Erythroblast (primary cell): ENCODE measurements around the gene FAM124A.

ENCODE experiments used
- GATA1 ChIP-seq: IDR thresholded peaks from 2 replicates; pipeline ENCODE4 v1.6.1; 2011; ENCODE audit warnings: low read depth, mild to moderate bottlenecking, control low read depth, low read length, moderate library complexity
- POLR2A ChIP-seq: IDR thresholded peaks from 2 replicates; pipeline ENCODE4 v1.6.1; 2011; ENCODE audit warnings: mild to moderate bottlenecking, low read length

DNA sequence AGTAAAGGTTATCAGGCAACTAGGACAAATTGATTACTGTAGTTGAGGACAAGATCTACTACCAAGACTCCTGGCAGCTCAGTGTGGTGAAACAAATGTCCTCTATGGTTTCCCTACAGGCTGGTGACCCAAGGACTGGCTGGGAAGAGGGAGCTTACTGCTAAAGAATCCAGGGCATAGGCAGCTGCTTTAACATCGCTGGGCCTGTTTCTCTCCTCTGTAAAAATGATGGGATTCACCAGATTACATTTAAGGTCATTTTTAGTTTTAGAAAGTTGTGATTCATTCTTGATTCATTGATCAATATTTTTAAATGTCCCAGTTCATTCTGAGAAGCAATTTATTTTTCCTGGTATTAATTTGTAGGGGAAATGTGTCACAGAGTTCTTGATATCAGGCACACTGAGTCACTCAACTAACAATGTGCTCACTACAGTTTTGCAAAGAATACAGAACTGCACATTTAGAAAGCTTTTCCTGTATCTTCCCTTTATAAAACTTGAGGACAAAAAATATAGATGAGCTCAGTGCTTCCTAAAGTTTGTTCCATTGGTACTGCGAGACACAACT, 19.6 kb upstream of the FAM124A start:
- TF ChIP-seq POLR2A (no peak), GATA1 (no peak)
